ENCODE results near the gene DRAP1.

The DRAP1 gene

GRCh38 chr11:65964906-65965305 lies 45.7 kb downstream of the DRAP1 start:
- no peak overlapping the region for H3K4me2 ChIP-seq
- H4K20me1 ChIP-seq, result peaks cover 0 to 71% (median 48%) of the 10 kb centered on the region in 11 experiments; a peak in 19 of 22 replicates
- peak overlapping the region in 3 of 11 experiments; percentile 98 to 99 (median 98); a peak in 2 of 22 replicates for H3K9ac ChIP-seq
- no peak overlapping the region for H3K4me3 ChIP-seq
- peaks cover 17 to 27% (median 21%) of the 10 kb centered on the region in 10 experiments for H3K4me1 ChIP-seq
- H3K27me3 ChIP-seq, result no peaks in the 10 kb centered on the region
- H3K9me3 ChIP-seq (replicated peaks in 1 of 11), result no peaks in the 10 kb centered on the region
- H3K27ac ChIP-seq, result no peak overlapping the region
- no peak for TF ChIP-seq Cebpa-rat (IDR thresholded peaks at IDR 0.05)
- peaks cover 64 to 70% (median 69%) of the 10 kb centered on the region in 11 experiments for H3K36me3 ChIP-seq

DNA sequence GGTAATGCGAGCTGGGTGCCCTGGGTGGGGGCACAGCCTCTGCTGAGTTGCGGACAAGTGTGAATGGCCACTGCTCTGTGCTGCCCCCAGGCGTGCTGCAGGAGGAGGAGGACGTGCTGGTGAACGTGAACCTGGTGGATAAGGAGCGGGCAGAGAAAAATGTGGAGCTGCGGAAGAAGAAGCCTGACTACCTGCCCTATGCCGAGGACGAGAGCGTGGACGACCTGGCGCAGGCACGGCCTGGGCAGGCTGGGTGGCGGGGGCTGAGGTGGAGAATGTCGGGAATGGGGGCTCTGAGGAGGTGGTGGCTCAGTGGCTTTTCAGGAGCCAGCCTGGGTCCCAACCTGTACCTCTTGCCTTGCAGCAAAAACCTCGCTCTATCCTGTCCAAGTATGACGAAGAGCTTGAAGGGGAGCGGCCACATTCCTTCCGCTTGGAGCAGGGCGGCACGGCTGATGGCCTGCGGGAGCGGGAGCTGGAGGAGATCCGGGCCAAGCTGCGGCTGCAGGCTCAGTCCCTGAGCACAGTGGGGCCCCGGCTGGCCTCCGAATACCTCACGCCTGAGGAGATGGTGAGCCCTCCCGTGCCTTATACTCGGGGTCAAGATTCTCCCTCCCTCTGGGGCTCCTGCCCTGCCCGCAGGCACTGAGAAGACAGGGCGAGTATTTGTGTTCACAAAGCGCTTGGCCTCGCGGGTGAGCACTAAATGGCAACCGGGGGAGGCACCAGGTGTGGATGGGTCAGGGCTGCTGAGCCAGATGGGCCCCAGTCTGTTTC lies 46.9 kb downstream of the DRAP1 start:
- H3K36me3 ChIP-seq, result peaks cover 71 to 77% (median 76%) of the 10 kb centered on the region in 11 experiments
- H4K20me1 ChIP-seq, result peaks cover 0 to 74% (median 48%) of the 10 kb centered on the region in 11 experiments; a peak in 19 of 22 replicates

GRCh38 chr11:65967329-65967934 lies 48.2 kb downstream of the DRAP1 start:
- Histone ChIP-seq H3K4me2 (no peak overlapping the region), H4K20me1 (peaks cover 0 to 73% (median 46%) of the 10 kb centered on the region in 11 experiments; a peak in 19 of 22 replicates), H3K4me1 (peaks cover 14 to 19% (median 18%) of the 10 kb centered on the region in 10 experiments), H3K27me3 (no peaks in the 10 kb centered on the region), H3K27ac (no peak overlapping the region), H3K9ac (no peak overlapping the region), H3K9me3 (replicated peaks in 1 of 11) (no peaks in the 10 kb centered on the region), H3K4me3 (no peak overlapping the region), H3K36me3 (peaks cover 79 to 86% (median 84%) of the 10 kb centered on the region in 11 experiments)
- no peak for TF ChIP-seq Cebpa-rat (IDR thresholded peaks at IDR 0.05)

More for the DNA sequence above, 46.9 kb downstream of the DRAP1 start:
- TF ChIP-seq Cebpa-rat (IDR thresholded peaks at IDR 0.05), result no peak
- no peaks in the 10 kb centered on the region for H3K9me3 ChIP-seq (replicated peaks in 1 of 11)
- H3K27me3 ChIP-seq, result no peaks in the 10 kb centered on the region
- no peak overlapping the region for H3K4me3 ChIP-seq
- H3K4me1 ChIP-seq, result peaks cover 16 to 22% (median 20%) of the 10 kb centered on the region in 10 experiments
- peak overlapping the region in 1 of 11 experiments; percentile 8; a peak in 1 of 22 replicates for H3K9ac ChIP-seq
- no peak overlapping the region for H3K4me2 ChIP-seq
- H3K27ac ChIP-seq, result no peak overlapping the region

- no peaks in the 10 kb centered on the region for H3K9me3 ChIP-seq (replicated peaks in 1 of 11)
- no peak for TF ChIP-seq Cebpa-rat (IDR thresholded peaks at IDR 0.05)
- peaks cover 87 to 91% (median 90%) of the 10 kb centered on the region in 11 experiments for H3K36me3 ChIP-seq
These were observed 49.6 kb downstream of the DRAP1 start for GRCh38 chr11:65968600-65969482.

More at GRCh38 chr11:65968600-65969482, 49.6 kb downstream of the DRAP1 start:
- no peak overlapping the region for H3K4me3 ChIP-seq
- no peaks in the 10 kb centered on the region for H3K27me3 ChIP-seq
- H3K9ac ChIP-seq, result 0 out of 22 replicates have a peak overlapping the region, but pooled peaks of 1 of the 11 experiments have one; percentile 13
- peaks cover 0 to 68% (median 32%) of the 10 kb centered on the region in 11 experiments; a peak in 17 of 22 replicates for H4K20me1 ChIP-seq
- no peak overlapping the region for H3K4me2 ChIP-seq
- peaks cover under 1 to 5% (median 3%) of the 10 kb centered on the region in 10 experiments; a peak in 14 of 20 replicates for H3K4me1 ChIP-seq
- H3K27ac ChIP-seq, result no peak overlapping the region
